SU-DHL-6 (cell line): ENCODE data around the gene AREL1.

Source experiments
- H2AFZ ChIP-seq: fragments of 200-600 bp; sonication (generic); 2 replicates; pipeline ENCODE4 v1.6.1; 2014; ENCODE audit warnings: low read depth, mild to moderate bottlenecking, moderate library complexity, mixed read lengths, antibody characterized with exemption, low read length; ENCODE audit not compliant: severe bottlenecking
- H3F3A ChIP-seq: fragments of 200-600 bp; shearing (Covaris generic); 2 replicates; pipeline ENCODE4 v1.6.0; 2016; ENCODE audit warnings: antibody characterized with exemption, mild to moderate bottlenecking; ENCODE audit not compliant: insufficient read depth
- H3K27ac ChIP-seq: fragments of 200-600 bp; sonication (generic); 2 replicates; pipeline ENCODE4 v1.5.1; 2016; ENCODE audit warnings: low read depth, mild to moderate bottlenecking, low read length, moderate library complexity, mixed read lengths
- H3K27me3 ChIP-seq: fragments of 200-600 bp; sonication (generic), shearing (Covaris generic); 2 replicates; pipeline ENCODE4 v1.6.0; 2014; ENCODE audit warnings: mild to moderate bottlenecking, low read length
- H3K36me3 ChIP-seq: fragments of 200-600 bp; sonication (generic); 2 replicates; pipeline ENCODE4 v1.6.1; 2014; ENCODE audit warnings: mild to moderate bottlenecking, low read length, mixed read lengths
- H3K4me2 ChIP-seq: fragments of 300-600, 200-600 bp; shearing (Covaris generic), sonication (generic); 2 replicates; pipeline ENCODE4 v1.6.0; 2014; ENCODE audit warnings: low read length, low read depth, mild to moderate bottlenecking; ENCODE audit not compliant: poor library complexity, severe bottlenecking
- H3K4me3 ChIP-seq: fragments of 200-600 bp; sonication (generic); 2 replicates; pipeline ENCODE4 v1.5.1; 2014; ENCODE audit warnings: antibody characterized with exemption, low read length, mild to moderate bottlenecking, mixed read lengths; ENCODE audit not compliant: insufficient read depth, poor library complexity, severe bottlenecking
- H3K79me2 ChIP-seq: fragments of 200-600 bp; sonication (generic); 2 replicates; pipeline ENCODE4 v1.6.1; 2014; ENCODE audit warnings: mild to moderate bottlenecking, low read length, moderate library complexity; ENCODE audit not compliant: insufficient read depth
- H3K9ac ChIP-seq: fragments of 200-600 bp; sonication (generic); 2 replicates; pipeline ENCODE4 v1.7.0; 2014; ENCODE audit warnings: mild to moderate bottlenecking, low read length
- H3K9me2 ChIP-seq: fragments of 200-600 bp; sonication (generic); replicated peaks from 2 replicates; pipeline ENCODE4 v1.6.1; 2014; ENCODE audit warnings: low read length; ENCODE audit not compliant: insufficient read depth
- H3K9me3 ChIP-seq: fragments of 200-600 bp; sonication (generic); 2 replicates; pipeline ENCODE4 v1.6.1; 2014; ENCODE audit warnings: low read length, mixed read lengths; ENCODE audit not compliant: insufficient read depth
- H4K20me1 ChIP-seq: fragments of 200-600 bp; sonication (generic); 2 replicates; pipeline ENCODE4 v1.6.1; 2014; ENCODE audit warnings: low read depth, mild to moderate bottlenecking, antibody characterized with exemption, low read length, moderate library complexity, mixed read lengths
- CTCF ChIP-seq: fragments of 200-600 bp; sonication (generic); IDR thresholded peaks from one replicate; pipeline ENCODE4 v1.5.1; 2017; ENCODE audit warnings: antibody characterized with exemption, mild to moderate bottlenecking, low read length, moderate library complexity; ENCODE audit not compliant: insufficient read depth, poor library complexity, severe bottlenecking
- EZH2phosphoT487 ChIP-seq: fragments of 200-600 bp; sonication (generic), shearing (Covaris generic); conservative IDR thresholded peaks from 2 replicates; pipeline ENCODE4 v1.6.1; 2018; ENCODE audit warnings: mild to moderate bottlenecking, antibody characterized with exemption, low read length, moderate library complexity, mixed read lengths

The AREL1 gene

GRCh38 chr14:74671789-74672188, 41.1 kb downstream of the AREL1 start:
- Histone ChIP-seq H3K27ac (no peak overlapping the region), H3K4me3 (no peak overlapping the region), H3K27me3 (no peaks in the 10 kb centered on the region), H2AFZ (no peak overlapping the region), H3K4me2 (no peak overlapping the region), H3K9ac (no peak overlapping the region), H3K9me2 (no peaks in the 10 kb centered on the region), H3K79me2 (no peaks in the 10 kb centered on the region), H3K36me3 (peaks cover 35% of the 10 kb centered on the region), H3K9me3 (no peaks in the 10 kb centered on the region), H4K20me1 (no peaks in the 10 kb centered on the region), H3F3A (no peaks in the 10 kb centered on the region)
- TF ChIP-seq CTCF (no peak), EZH2phosphoT487 (no peak)

DNA sequence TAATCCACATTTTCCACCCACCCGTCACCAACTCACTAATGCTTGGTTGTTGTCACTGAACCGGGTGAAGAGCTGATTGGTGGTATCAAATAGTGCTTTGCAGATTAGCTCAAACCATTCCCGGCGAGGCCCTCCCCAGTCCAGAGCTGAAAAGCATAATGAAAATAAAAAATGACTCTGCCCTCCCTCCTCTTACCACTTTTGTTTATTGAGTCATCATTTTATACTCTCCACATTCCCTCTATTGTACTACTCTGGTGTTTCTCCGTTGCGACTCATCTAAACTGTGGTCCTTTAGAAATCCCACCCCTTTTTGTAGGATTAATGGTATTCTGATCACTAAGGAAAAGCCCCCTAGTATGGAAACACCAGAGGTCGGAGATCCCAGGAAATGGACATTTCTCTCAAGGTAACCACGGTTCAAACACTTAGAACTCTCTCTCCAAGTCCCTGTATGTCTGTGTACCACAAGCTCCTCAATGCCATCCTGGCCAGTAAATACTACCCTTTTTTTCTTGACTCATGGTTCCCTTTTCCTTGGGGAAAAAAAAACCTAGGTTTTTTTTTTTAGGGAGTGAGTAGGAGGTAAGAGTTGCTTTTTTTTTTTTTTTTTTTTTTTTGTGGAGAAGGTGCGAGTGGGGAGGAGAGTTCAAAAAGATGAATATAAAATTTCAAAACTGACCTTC, 42.0 kb downstream of the AREL1 start:
- no peak overlapping the region for H3K4me3 ChIP-seq
- H3K27me3 ChIP-seq: no peaks in the 10 kb centered on the region
- no peaks in the 10 kb centered on the region for H4K20me1 ChIP-seq
- H3K4me2 ChIP-seq: no peak overlapping the region
- H3K9ac ChIP-seq: no peak overlapping the region
- TF ChIP-seq CTCF (no peak), EZH2phosphoT487 (no peak)
- H3K27ac ChIP-seq: no peak overlapping the region
- H3F3A ChIP-seq: no peaks in the 10 kb centered on the region
- H3K9me2 ChIP-seq: no peaks in the 10 kb centered on the region
- no peaks in the 10 kb centered on the region for H3K9me3 ChIP-seq
- peaks cover 38% of the 10 kb centered on the region for H3K36me3 ChIP-seq
- no peak overlapping the region for H2AFZ ChIP-seq
- no peaks in the 10 kb centered on the region for H3K79me2 ChIP-seq

- Histone ChIP-seq H3K9me3 (no peaks in the 10 kb centered on the region), H3K27ac (no peak overlapping the region), H2AFZ (no peak overlapping the region), H3K4me2 (no peak overlapping the region), H3K9me2 (no peaks in the 10 kb centered on the region), H3K9ac (no peak overlapping the region), H3F3A (no peaks in the 10 kb centered on the region), H3K79me2 (no peaks in the 10 kb centered on the region), H3K4me3 (no peak overlapping the region), H3K27me3 (no peaks in the 10 kb centered on the region), H4K20me1 (no peaks in the 10 kb centered on the region), H3K36me3 (peaks cover 35% of the 10 kb centered on the region)
- no peak for TF ChIP-seq CTCF
- no peak for TF ChIP-seq EZH2phosphoT487
Observed at GRCh38 chr14:74669846-74670245, 43.0 kb downstream of the AREL1 start.
